Urothelium cell line (cell line): Measurements from ENCODE around the gene PIEZO1.
"Not testable (repeated sequence)": the region's sequence is repeated elsewhere in the genome, so short reads cannot be mapped to it uniquely, and the experiment has no call there.

ENCODE experiments used
- DNase-seq: peaks from one replicate; pipeline ENCODE4 v3.0.0; 2011; ENCODE audit warnings: low spot score, mixed read lengths
- FAIRE-seq: peaks from 2 replicates; lab custom pipeline; 2011; peaks lifted over from hg19 to GRCh38; lab: Jason Lieb, UNC

PIEZO1 gene

DNA sequence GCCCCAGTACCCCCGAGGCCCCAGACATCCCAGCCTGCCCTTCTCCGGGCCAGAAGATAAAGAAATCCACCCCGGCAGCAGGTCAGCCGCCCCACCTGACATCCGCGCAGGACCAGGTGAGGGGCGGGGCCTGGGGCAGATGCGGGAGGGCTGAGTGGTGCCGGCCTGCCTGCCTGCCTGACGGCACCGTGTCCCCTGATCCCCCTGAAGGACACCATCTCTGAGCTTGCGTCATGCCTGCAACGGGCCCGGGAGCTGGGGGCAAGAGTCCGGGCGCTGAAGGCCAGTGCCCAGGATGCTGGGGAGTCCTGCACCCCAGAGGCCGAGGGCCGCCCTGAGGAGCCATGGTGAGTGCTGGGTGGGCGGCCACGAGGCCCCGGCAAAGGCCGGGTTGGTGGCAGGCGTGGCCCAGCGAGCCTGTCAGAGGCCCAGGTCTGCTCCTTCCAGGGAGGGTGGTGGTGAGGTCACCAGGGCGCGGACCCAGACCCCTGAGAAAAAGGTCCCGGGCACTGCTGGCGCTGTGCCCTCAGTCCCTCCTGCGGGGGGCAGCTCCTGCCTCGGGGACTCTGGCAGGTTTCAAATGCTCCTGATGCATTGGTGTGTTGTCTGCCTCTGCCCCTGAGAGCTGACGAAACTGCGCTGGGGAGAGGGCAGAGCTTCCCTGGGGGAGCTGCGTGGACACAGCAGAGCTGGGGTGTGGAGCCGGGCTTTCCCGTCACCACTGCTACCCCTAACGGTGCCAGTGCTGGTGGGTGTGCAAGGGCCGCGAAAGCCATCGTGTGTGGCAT is 19.7 kb upstream of the PIEZO1 start:
- FAIRE-seq: no peak
- DNase-seq: peak; percentile 51

GRCh38 chr16:88804173-88804551 is 19.1 kb upstream of the PIEZO1 start:
- no peak for FAIRE-seq
- DNase-seq: no peak

DNA sequence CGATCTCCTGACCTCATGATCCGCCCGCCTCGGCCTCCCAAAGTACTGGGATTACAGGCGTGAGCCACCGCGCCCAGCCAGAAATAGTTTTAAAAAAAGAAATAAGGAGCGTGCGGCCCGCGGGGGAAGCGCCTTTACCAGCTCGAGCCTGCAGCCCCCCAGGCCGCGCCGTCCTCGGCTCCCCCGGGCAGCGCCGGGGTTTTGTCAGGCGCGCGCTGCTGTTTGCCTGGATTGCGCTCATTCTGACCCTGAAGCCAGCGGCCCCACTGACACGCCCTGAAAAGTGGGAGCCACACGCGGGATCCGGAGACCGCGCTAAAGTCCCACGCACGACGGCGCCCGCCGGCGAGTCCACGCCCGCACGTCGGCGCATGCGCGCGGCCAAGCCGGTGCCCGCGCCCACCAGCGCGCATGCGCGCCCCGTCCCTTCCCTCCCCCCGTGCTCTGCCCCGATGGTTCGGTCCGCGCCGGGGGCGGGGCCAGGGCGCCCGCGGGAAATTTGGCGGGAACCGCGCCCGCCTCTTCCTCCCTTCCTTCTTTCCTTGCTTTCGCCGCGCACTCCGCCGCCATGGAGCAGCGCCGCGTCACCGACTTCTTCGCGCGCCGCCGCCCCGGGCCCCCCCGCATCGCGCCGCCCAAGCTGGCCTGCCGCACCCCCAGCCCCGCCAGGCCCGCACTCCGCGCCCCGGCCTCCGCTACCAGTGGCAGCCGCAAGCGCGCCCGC is 18.4 kb upstream of the PIEZO1 start, which contains the start of gene CDT1:
TSS of gene CDT1 (plus strand) at position 526 of the 724 bp plus-strand sequence. CDS start at position 569, 43 bp downstream.
- FAIRE-seq (peak; percentile 56), DNase-seq (peak; percentile 98)

- DNase-seq: no peak
- FAIRE-seq: no peak
Measured at GRCh38 chr16:88800277-88800592, 15.2 kb upstream of the PIEZO1 start.

GRCh38 chr16:88799569-88800276 is 14.7 kb upstream of the PIEZO1 start:
- FAIRE-seq: no peak
- DNase-seq: no peak

GRCh38 chr16:88798772-88799455 is 13.9 kb upstream of the PIEZO1 start:
- no peak for FAIRE-seq
- no peak for DNase-seq

DNA sequence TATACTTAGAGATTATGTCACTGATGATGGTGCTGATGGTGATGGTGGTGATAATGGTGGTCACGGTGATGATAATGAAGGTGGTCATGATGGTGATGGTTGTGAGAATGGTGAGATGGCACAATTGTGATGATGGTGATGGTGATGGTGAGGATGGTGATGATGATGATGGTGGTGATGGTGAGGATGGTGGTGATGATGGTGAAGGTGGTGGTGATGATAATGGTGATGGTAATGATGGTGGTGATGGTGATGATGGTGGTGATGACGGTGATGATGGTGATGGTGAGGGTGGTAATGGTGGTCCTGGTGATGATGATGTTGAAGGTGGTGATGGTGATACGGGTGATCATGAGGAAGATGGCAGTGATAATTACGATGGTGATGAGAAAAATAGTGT is 13.1 kb upstream of the PIEZO1 start:
- no peak for DNase-seq
- no peak for FAIRE-seq

DNA sequence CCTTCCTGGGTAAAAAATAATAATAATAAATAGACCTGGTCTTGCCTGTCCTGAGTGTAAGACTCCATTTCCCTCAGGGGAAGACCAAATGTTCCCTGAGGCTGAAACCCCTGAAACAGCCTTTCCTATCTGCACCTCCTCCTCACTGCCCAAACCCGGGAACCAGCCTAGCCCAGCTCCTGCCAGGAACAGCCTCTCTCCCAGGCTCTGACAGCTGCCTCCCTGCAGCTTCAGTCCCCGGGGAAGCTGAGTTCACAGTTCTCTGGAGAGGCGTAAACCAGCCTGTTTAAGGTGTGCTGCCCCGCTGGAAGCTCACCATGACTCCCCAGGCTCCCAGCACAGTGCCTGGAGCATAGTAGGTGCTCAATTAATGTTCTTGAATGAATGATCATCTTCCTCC is 11.3 kb upstream of the PIEZO1 start:
- FAIRE-seq: no peak
- DNase-seq: no peak

GRCh38 chr16:88793251-88793954 is 8.4 kb upstream of the PIEZO1 start:
- DNase-seq (no peak), FAIRE-seq (no peak)

DNA sequence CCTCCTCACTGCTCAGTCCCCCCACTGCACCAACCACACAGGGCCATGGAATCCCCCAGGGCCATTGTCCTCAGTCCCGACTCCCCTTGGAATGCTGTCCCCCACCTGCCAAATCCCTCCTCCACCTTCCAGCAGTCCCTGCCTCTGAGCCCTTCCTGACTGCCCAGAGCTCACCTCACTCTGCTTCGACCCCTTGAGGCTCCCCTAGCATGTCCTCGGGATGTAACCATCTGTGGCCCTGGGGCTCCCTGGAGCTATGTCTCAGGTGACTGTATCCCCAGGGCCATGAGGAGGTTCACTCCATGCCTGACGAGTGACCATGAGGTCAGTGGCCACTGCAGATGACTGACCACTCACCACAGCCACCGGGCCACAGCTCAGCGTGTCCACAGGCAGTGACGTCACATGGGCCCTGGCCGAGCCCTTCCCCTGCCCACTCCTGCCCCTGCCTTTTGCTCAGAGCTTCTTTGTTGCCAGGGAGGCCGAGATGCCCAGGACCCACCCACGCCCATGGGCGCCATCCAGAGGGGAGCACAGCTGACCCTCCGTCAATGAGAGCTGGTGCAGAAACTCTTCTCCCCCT is 7.7 kb upstream of the PIEZO1 start:
- DNase-seq: no peak
- FAIRE-seq: no peak

GRCh38 chr16:88792078-88792550 is 7.1 kb upstream of the PIEZO1 start:
- DNase-seq: no peak
- FAIRE-seq: no peak

GRCh38 chr16:88790312-88791211 is 5.5 kb upstream of the PIEZO1 start:
- FAIRE-seq: peak; percentile 5
- peak; percentile 70 for DNase-seq

- FAIRE-seq: no peak
- no peak for DNase-seq
Measured at GRCh38 chr16:88789594-88789993, 4.6 kb upstream of the PIEZO1 start.

- not testable (repeated sequence) for FAIRE-seq, DNase-seq
Measured at GRCh38 chr16:88788749-88789148, 3.7 kb upstream of the PIEZO1 start.

GRCh38 chr16:88787579-88788314 is 2.7 kb upstream of the PIEZO1 start:
- DNase-seq (no peak), FAIRE-seq (no peak)

DNA sequence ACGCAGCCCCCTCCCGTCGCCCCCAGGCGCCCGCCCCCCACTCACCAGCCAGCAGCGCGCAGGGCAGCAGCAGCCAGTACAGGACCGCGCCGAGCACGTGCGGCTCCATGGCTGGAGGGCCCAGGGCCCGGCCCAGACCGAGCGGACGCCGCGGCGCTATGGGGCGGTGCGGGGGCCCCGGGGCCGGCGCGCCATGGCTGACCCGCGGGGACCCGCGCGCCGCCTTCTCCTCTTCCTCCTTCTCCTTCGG is 239 bp downstream of the PIEZO1 start:
- DNase-seq: no peak
- FAIRE-seq: no peak

- no peak for FAIRE-seq
- peak; percentile 76 for DNase-seq
Measured at GRCh38 chr16:88784074-88784855, 755 bp downstream of the PIEZO1 start.
